Stomach (tissue), 9 donors: Measurements from ENCODE around the gene OR52L1. TPM values are rescaled to one million over a fixed set of nuclear protein-coding genes. Genes with fewer than 3 reads are reported as not detected.

ENCODE experiments used
- DNase-seq, 2 donors: peaks; one replicate each; pipeline versions ENCODE4 v3.0.0 to v3.0.0-alpha.2; 2013 to 2019
- H3K27ac ChIP-seq, 5 donors: fragments of 200-600 bp in 4 of 5; sonication (generic) in 4 of 5; one replicate each; pipeline ENCODE4 v1.5.1; 2013 to 2019; ENCODE audit warnings: mild to moderate bottlenecking in 1 of 5, moderate library complexity in 1 of 5
- H3K27me3 ChIP-seq, 3 donors: fragments of 200-600 bp; sonication (generic); one replicate each; pipeline ENCODE4 v1.5.1; 2017 to 2019; ENCODE audit warnings: mixed run types in 1 of 3
- H3K36me3 ChIP-seq, 4 donors: fragments of 200-600 bp; sonication (generic); 1 replicate in 3 of 4; 2 replicates in 1 of 4; pipeline ENCODE4 v1.5.1; 2016 to 2019
- H3K4me1 ChIP-seq, 4 donors: fragments of 200-600 bp; sonication (generic); one replicate each; pipeline ENCODE4 v1.5.1; 2016 to 2019
- H3K4me3 ChIP-seq, 4 donors: fragments of 200-600 bp; sonication (generic) in 3 of 4; one replicate each; pipeline ENCODE4 v1.5.1; 2016 to 2019; ENCODE audit warnings: mild to moderate bottlenecking in 1 of 4
- H3K9me3 ChIP-seq, 4 donors: fragments of 200-600 bp; sonication (generic); one replicate each; pipeline ENCODE4 v1.5.1; 2016 to 2019
- CTCF ChIP-seq, 7 experiments: fragments of 450-650 bp in 4 of 7; fragments of 200-600 bp in 3 of 7; sonication (generic) in 3 of 7; IDR thresholded peaks; one replicate each; pipeline ENCODE4 v1.5.1; 2016 to 2019; ENCODE audit warnings: antibody characterized with exemption in 7 of 7, control low read depth in 2 of 7, mild to moderate bottlenecking in 1 of 7
- EP300 ChIP-seq: sonication (generic); formaldehyde crosslinking; IDR thresholded peaks from one replicate; pipeline ENCODE4 v1.6.1; 2017; ENCODE audit warnings: antibody characterized with exemption
- POLR2A ChIP-seq, 4 donors: fragments of 450-650 bp; IDR thresholded peaks; one replicate each; pipeline ENCODE4 v1.6.1; 2016; ENCODE audit warnings: antibody characterized with exemption in 4 of 4, control low read depth in 2 of 4, mild to moderate bottlenecking in 1 of 4, moderate library complexity in 1 of 4
- POLR2AphosphoS5 ChIP-seq, 3 donors: sonication (generic); formaldehyde crosslinking; IDR thresholded peaks; one replicate each; pipeline ENCODE4 v1.6.1; 2016; ENCODE audit warnings: antibody characterized with exemption in 3 of 3
- WGBS, 5 donors: extraction: QIAGEN DNeasy Blood & Tissue Kit in 3 of 5; methylation state at CpG; one replicate each; pipeline versions ENCODE4 v1.1.5 to v1.1.7; 2013 to 2018; 5-methylcytosine and 5-hydroxymethylcytosine counted together
- intact Hi-C: fragments of 100-400 bp; cut with DNase I; formaldehyde crosslinking; loops from one replicate; pipeline ENCODE4 v1.15.1; 2023; ENCODE audit warnings: low total_unique reads
- polyA plus RNA-seq, 3 donors: library from polyadenylated mRNA; stranded (reverse); fragments of 200-250 nt; gene quantifications; one replicate each; pipeline ENCODE4 v1.2.3, GENCODE V29; 2013
- total RNA-seq, 5 donors: library from RNA; depleted of rRNA; stranded (reverse); fragments of >200 nt; gene quantifications; one replicate each; pipeline versions ENCODE4 v1.1.0 to v1.2.3, GENCODE V29; 2014 to 2016
- donor health status: healthy with polysubstance abuse.
- donor health status: Bipolar disorder and iron deficiency.
- donor health status: healthy.

Gene OR52L1
- total and polyA plus RNA-seq, 8 donors: not detected

DNA sequence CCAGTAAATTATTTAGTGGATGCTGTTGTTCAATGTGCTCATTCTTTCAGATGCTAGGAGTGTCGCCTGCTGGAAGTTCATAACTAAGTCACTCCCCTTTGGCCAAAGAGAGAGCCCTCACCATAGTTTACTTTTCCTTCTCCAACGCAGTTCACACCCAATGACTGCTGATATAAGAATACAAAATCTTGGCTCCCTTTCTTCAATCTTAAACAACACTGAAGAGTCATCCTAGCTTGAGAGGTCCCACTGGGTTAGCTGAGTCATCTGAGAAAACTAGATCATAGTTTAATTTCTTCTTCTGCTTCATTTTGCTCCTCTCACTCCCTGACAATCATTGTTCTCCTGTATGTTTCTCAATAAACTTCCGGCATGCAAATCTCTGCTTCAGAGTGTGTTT is 5.4 kb upstream of the OR52L1 start:
- peaks cover 0 to 9% (median 0%) of the 10 kb centered on the region in 3 donors for H3K27me3 ChIP-seq
- no peak overlapping the region for H3K4me3 ChIP-seq
- no peaks in the 10 kb centered on the region for H3K9me3 ChIP-seq
- intact Hi-C loops: no loop called here
- no peaks in the 10 kb centered on the region for H3K4me1 ChIP-seq
- 37 to 66% (median 49%) methylated on average over 3 of the region's 3 CpGs for WGBS, 5 donors
- TF ChIP-seq CTCF (IDR thresholded peaks at IDR 0.05) (no peak), POLR2A (IDR thresholded peaks at IDR 0.05) (no peak), EP300 (no peak), POLR2AphosphoS5 (IDR thresholded peaks at IDR 0.05) (no peak)
- no peaks in the 10 kb centered on the region for H3K36me3 ChIP-seq
- DNase-seq: no peak
- H3K27ac ChIP-seq: no peak overlapping the region

DNA sequence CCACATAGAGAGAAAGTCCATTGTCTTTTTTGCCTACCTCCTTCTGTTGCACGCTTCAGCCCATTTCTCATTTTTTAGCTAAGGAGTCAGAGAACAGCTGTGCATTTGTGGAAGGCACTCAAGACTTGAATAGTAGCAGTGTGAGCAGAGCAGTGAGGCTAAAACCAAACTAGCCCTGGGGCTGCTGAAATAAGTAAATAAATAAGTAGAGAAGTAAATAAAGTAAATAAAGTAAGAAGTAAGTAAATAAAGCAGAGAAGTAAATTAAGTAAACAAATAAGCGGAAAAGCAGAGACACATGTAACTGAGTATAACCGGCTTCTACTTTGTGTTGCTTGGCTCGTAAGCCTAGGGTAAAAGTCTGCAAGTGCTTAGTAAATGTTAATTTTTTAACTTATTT is 2.4 kb upstream of the OR52L1 start:
- Histone ChIP-seq H3K4me1 (no peaks in the 10 kb centered on the region), H3K36me3 (no peaks in the 10 kb centered on the region), H3K4me3 (no peak overlapping the region), H3K27ac (no peak overlapping the region), H3K9me3 (no peaks in the 10 kb centered on the region), H3K27me3 (peaks cover 0 to 7% (median 0%) of the 10 kb centered on the region in 3 donors)
- 43 to 63% (median 50%) methylated on average over 4 of the region's 4 CpGs for WGBS, 5 donors
- no peak for DNase-seq
- no peak for TF ChIP-seq POLR2AphosphoS5 (IDR thresholded peaks at IDR 0.05)
- TF ChIP-seq POLR2A (IDR thresholded peaks at IDR 0.05): no peak
- no peak for TF ChIP-seq EP300
- TF ChIP-seq CTCF (IDR thresholded peaks at IDR 0.05): no peak
- intact Hi-C loops: no loop called here

DNA sequence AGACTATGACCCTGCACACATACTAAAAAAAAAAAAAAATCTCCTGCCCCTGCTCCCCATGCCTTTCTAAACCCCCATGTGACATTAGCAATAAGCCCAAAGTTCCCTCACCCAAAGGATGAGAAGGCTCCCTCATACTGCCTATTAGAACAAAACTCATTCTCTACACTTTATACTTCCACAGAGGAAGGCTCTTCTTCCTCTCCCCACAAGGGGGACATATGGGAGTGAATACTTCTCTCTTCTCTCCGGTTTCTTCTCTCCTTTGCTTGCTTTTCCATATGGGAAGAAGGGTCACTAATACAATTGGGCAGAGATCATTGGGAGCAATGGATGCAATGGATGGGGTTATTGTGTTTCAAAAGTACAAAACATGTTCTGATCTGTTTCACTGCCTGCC is 3.3 kb downstream of the OR52L1 start:
- no peak for TF ChIP-seq EP300
- TF ChIP-seq CTCF (IDR thresholded peaks at IDR 0.05): no peak
- TF ChIP-seq POLR2AphosphoS5 (IDR thresholded peaks at IDR 0.05): no peak
- TF ChIP-seq POLR2A (IDR thresholded peaks at IDR 0.05): no peak
- Histone ChIP-seq H3K36me3 (no peaks in the 10 kb centered on the region), H3K4me1 (no peaks in the 10 kb centered on the region), H3K27ac (no peak overlapping the region), H3K27me3 (peaks cover 0 to 7% (median 0%) of the 10 kb centered on the region in 3 donors), H3K4me3 (no peak overlapping the region), H3K9me3 (peaks cover 0 to 9% (median 7%) of the 10 kb centered on the region in 4 donors)
- intact Hi-C loops: no loop called here
- 29 to 54% (median 40%) methylated on average over 1 of the region's 1 CpG for WGBS, 5 donors
- DNase-seq: no peak

GRCh38 chr11:5973530-5973929 is 13.3 kb downstream of the OR52L1 start:
- DNase-seq: no peak
- WGBS, 5 donors: 47 to 76% (median 62%) methylated on average over 1 of the region's 1 CpG
- Histone ChIP-seq H3K27me3 (no peaks in the 10 kb centered on the region), H3K27ac (no peak overlapping the region), H3K9me3 (peaks cover 0 to 2% (median 0%) of the 10 kb centered on the region in 4 donors), H3K4me3 (no peak overlapping the region), H3K4me1 (no peaks in the 10 kb centered on the region), H3K36me3 (no peaks in the 10 kb centered on the region)
- intact Hi-C loops: no loop called here
- TF ChIP-seq EP300 (no peak), POLR2AphosphoS5 (IDR thresholded peaks at IDR 0.05) (no peak), CTCF (IDR thresholded peaks at IDR 0.05) (no peak), POLR2A (IDR thresholded peaks at IDR 0.05) (no peak)
